A549 (cell line): ENCODE results near the gene TMEM39A. TPM values are rescaled to one million over a fixed set of nuclear protein-coding genes. Genes with fewer than 3 reads are reported as not detected.

Source experiments
- ATAC-seq, 2 experiments: fragments of 200-7000 bp in 1 of 2; fragments of >200 bp in 1 of 2; cut with Nextera tagmentation in 1 of 2; cut with Tn5 transposase in 1 of 2; 3 replicates each; pipeline versions ENCODE4 v1.8.0 to v1.9.1; 2018 to 2020; ENCODE audit warnings: mild to moderate bottlenecking in 1 of 2, moderate library complexity in 1 of 2
- CTCF ChIA-PET: fragments of 300-600 bp; sonication (Branson Sonifier 250); formaldehyde crosslinking; extraction: SDS; loops from one replicate; lab custom pipeline; 2021; ENCODE audit warnings: antibody characterized with exemption, inconsistent platforms; lab: Yijun Ruan, JAX
- POLR2A ChIA-PET: fragments of 350-600 bp; formaldehyde crosslinking; extraction: SDS; loops from one replicate; lab custom pipeline; 2021; ENCODE audit warnings: antibody characterized with exemption, inconsistent platforms; lab: Yijun Ruan, JAX
- DNase-seq, 2 experiments: peaks; one replicate each; pipeline versions ENCODE4 v3.0.0 to v3.0.0-alpha.2; 2011 to 2016; ENCODE audit warnings: low read depth in 1 of 2, low spot score in 1 of 2
- FAIRE-seq: peaks from 2 replicates; lab custom pipeline; 2011; peaks lifted over from hg19 to GRCh38; lab: Jason Lieb, UNC
- H3K27ac ChIP-seq, 2 experiments: fragments of >200 bp; sonication (Bioruptor Twin); formaldehyde crosslinking; 3 replicates each; pipeline ENCODE4 v1.5.1; 2016 to 2017
- H3K4me1 ChIP-seq: fragments of >200 bp; sonication (Bioruptor Twin); formaldehyde crosslinking; 3 replicates; pipeline ENCODE4 v1.6.1; 2016
- H3K4me2 ChIP-seq: fragments of >200 bp; sonication (Bioruptor Twin); formaldehyde crosslinking; 3 replicates; pipeline ENCODE4 v1.6.1; 2016
- H3K4me3 ChIP-seq: fragments of >200 bp; sonication (Bioruptor Twin); formaldehyde crosslinking; 3 replicates; pipeline ENCODE4 v1.5.1; 2016
- H3K9me3 ChIP-seq: fragments of >200 bp; sonication (Bioruptor Twin); formaldehyde crosslinking; 3 replicates; pipeline ENCODE4 v1.6.1; 2016
- CBX2 ChIP-seq: fragments of 200-600 bp; sonication (generic); IDR thresholded peaks from 2 replicates; pipeline ENCODE4 v1.6.1; 2016; ENCODE audit warnings: low read depth, mild to moderate bottlenecking, borderline replicate concordance
- CEBPB ChIP-seq, 2 experiments: fragments of >200 bp in 1 of 2; sonication (Bioruptor Twin) in 1 of 2; formaldehyde crosslinking in 1 of 2; IDR thresholded peaks; 2 replicates each; pipeline ENCODE4 v1.6.1; 2012 to 2016
- CHD2 ChIP-seq: fragments of 150-350 bp; IDR thresholded peaks from 2 replicates; pipeline ENCODE4 v1.6.1; 2014; ENCODE audit warnings: low read length; ENCODE audit not compliant: partially characterized antibody
- CHD4 ChIP-seq: fragments of 200-600 bp; sonication (generic); IDR thresholded peaks from 2 replicates; pipeline ENCODE4 v1.6.1; 2016; ENCODE audit warnings: antibody characterized with exemption, mild to moderate bottlenecking, borderline replicate concordance
- EHF ChIP-seq: fragments of 250-450 bp; sonication (Bioruptor Pico); IDR thresholded peaks from 2 replicates; pipeline ENCODE4 v1.5.0; 2020; ENCODE audit warnings: mild to moderate bottlenecking
- ESRRA ChIP-seq: fragments of 150-350 bp; IDR thresholded peaks from 2 replicates; pipeline ENCODE4 v1.6.1; 2014; ENCODE audit warnings: mild to moderate bottlenecking, low read length, borderline replicate concordance
- GATA3 ChIP-seq: IDR thresholded peaks from 2 replicates; pipeline ENCODE4 v1.6.1; 2012; ENCODE audit warnings: borderline replicate concordance
- HDAC2 ChIP-seq: fragments of 200-600 bp; sonication (generic); IDR thresholded peaks from 2 replicates; pipeline ENCODE4 v1.6.1; 2016
- HEYL ChIP-seq: fragments of 250-450 bp; sonication (Bioruptor Pico); IDR thresholded peaks from 2 replicates; pipeline ENCODE4 v1.8.0; 2021; ENCODE audit warnings: mild to moderate bottlenecking, moderate library complexity
- HOXA7 ChIP-seq: fragments of 250-450 bp; sonication (Bioruptor Pico); IDR thresholded peaks from 2 replicates; pipeline ENCODE4 v1.5.0; 2020; ENCODE audit warnings: mild to moderate bottlenecking, moderate library complexity
- HOXB13 ChIP-seq: fragments of 250-450 bp; sonication (Bioruptor Pico); IDR thresholded peaks from 2 replicates; pipeline ENCODE4 v1.5.0; 2020; ENCODE audit warnings: low read depth, mild to moderate bottlenecking, moderate library complexity
- JUN ChIP-seq, 2 experiments: fragments of >200 bp; sonication (Bioruptor Twin); formaldehyde crosslinking; IDR thresholded peaks; 2 replicates in 1 of 2; 3 replicates in 1 of 2; pipeline ENCODE4 v1.6.1; 2016 to 2017
- KDM1A ChIP-seq: fragments of 200-600 bp; sonication (generic); IDR thresholded peaks from 2 replicates; pipeline ENCODE4 v1.6.1; 2016; ENCODE audit warnings: low read depth, mild to moderate bottlenecking
- KDM5A ChIP-seq: fragments of 200-600 bp; sonication (generic); IDR thresholded peaks from 2 replicates; pipeline ENCODE4 v1.6.1; 2016; ENCODE audit warnings: antibody characterized with exemption, mild to moderate bottlenecking
- MAFK ChIP-seq: fragments of 450-650 bp; IDR thresholded peaks from 2 replicates; pipeline ENCODE4 v1.6.1; 2014; ENCODE audit not compliant: partially characterized antibody
- MAX ChIP-seq: IDR thresholded peaks from 2 replicates; pipeline ENCODE4 v1.6.1; 2012
- NFE2L2 ChIP-seq: fragments of 150-350 bp; conservative IDR thresholded peaks from 2 replicates; pipeline ENCODE4 v1.6.1; 2014; ENCODE audit warnings: low read length
- NPAS2 ChIP-seq: fragments of 250-450 bp; sonication (Bioruptor Pico); IDR thresholded peaks from 2 replicates; pipeline ENCODE4 v1.8.0; 2022; ENCODE audit warnings: mild to moderate bottlenecking, moderate library complexity, borderline replicate concordance
- NR3C1 ChIP-seq: fragments of >200 bp; sonication (Bioruptor Twin); formaldehyde crosslinking; IDR thresholded peaks from 3 replicates; pipeline ENCODE4 v1.6.1; 2017
- POLR2A ChIP-seq: IDR thresholded peaks from 2 replicates; pipeline ENCODE4 v1.6.1; 2012; ENCODE audit warnings: mild to moderate bottlenecking, low read length
- RARB ChIP-seq: fragments of 250-450 bp; sonication (Bioruptor Pico); IDR thresholded peaks from 2 replicates; pipeline ENCODE4 v1.8.0; 2021; ENCODE audit warnings: mild to moderate bottlenecking, moderate library complexity
- RFX5 ChIP-seq: fragments of 450-650 bp; IDR thresholded peaks from 2 replicates; pipeline ENCODE4 v1.7.1; 2014; ENCODE audit warnings: antibody characterized with exemption, mild to moderate bottlenecking, moderate library complexity
- SMC3 ChIP-seq: fragments of >200 bp; sonication (Bioruptor Twin); formaldehyde crosslinking; IDR thresholded peaks from 3 replicates; pipeline ENCODE4 v1.6.1; 2018; ENCODE audit warnings: inconsistent platforms
- TFCP2L1 ChIP-seq: fragments of 250-450 bp; sonication (Bioruptor Pico); IDR thresholded peaks from 2 replicates; pipeline ENCODE4 v1.5.0; 2021; ENCODE audit warnings: mild to moderate bottlenecking
- WGBS: methylation state at CpG from one replicate; pipeline ENCODE4 v1.1.6; 2017; ENCODE audit errors: missing lambda C conversion rate; 5-methylcytosine and 5-hydroxymethylcytosine counted together
- polyA plus RNA-seq, 4 experiments: library from polyadenylated mRNA; depleted of rRNA in 3 of 4; stranded (reverse); fragments of >200 nt; fragmentation: RNase III in 1 of 4; extraction: RNeasy Plus Mini Kit Qiagen cat#74134 plus additional on column Dnase treatment in 1 of 4; gene quantifications; 2 replicates in 3 of 4; 3 replicates in 1 of 4; pipeline ENCODE4 v1.2.3, GENCODE V29; 2011 to 2017
- TF ChIP-seq, protein P1 (sequence below): IDR thresholded peaks from 2 replicates; pipeline ENCODE4 v1.6.1; 2012
- TF ChIP-seq, protein P2 (sequence below): fragments of 150-350 bp; IDR thresholded peaks from 2 replicates; pipeline ENCODE4 v1.6.1; 2014; ENCODE audit warnings: low read depth, mild to moderate bottlenecking, low read length
- TF ChIP-seq, protein P3 (sequence below): fragments of 250-450 bp; sonication (Bioruptor Pico); IDR thresholded peaks from 2 replicates; pipeline ENCODE4 v1.5.0; 2020; ENCODE audit warnings: low read depth, mild to moderate bottlenecking, moderate library complexity

TMEM39A gene
- polyA plus RNA-seq, 2 of the 4 experiments (the other 2 are of a cell fraction) = 16.9 to 21.9 TPM

DNA sequence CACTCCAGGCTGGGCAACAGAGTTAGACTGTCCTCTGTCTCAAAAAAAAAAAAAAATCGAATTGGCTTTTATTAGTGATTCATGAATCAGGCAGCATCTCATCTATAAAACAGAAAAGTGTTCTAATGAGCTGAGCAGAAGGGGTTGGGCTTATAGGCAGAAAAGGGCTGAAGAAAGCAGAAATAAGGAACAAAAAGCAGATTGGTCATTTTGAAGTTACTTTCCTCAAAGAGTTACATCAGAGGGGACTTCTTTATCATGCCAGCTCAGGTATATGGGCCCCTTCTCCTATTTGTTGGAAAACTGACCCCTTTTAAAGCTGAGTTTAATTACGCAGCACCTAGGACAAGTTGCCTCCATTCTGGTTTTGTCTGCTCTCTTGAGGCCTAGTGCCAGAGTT, 4.6 kb upstream of the TMEM39A start:
- Histone ChIP-seq H3K27ac (peak overlapping the region; percentile 90 to 96), H3K4me2 (peak overlapping the region; percentile 81), H3K4me1 (peaks cover 13% of the 10 kb centered on the region), H3K4me3 (peak overlapping the region; percentile 76; the same call in 2 of the 3 replicates), H3K9me3 (no peaks in the 10 kb centered on the region)
- ChIA-PET POLR2A (interaction anchor here (4.4 kb wide), 1 partner anchor 30 kb away, joined by 22 read pairs; the partner anchor contains the start of gene TIMMDC1), CTCF (interaction anchor here (1.4 kb wide), 1 partner anchor 213 kb away, joined by 7 read pairs; no protein-coding TSS in a partner anchor)
- WGBS = 65% methylated on average over 2 of the region's 2 CpGs
- FAIRE-seq (no peak), DNase-seq (no peak), ATAC-seq (no peak)
- TF ChIP-seq, protein P1, sequence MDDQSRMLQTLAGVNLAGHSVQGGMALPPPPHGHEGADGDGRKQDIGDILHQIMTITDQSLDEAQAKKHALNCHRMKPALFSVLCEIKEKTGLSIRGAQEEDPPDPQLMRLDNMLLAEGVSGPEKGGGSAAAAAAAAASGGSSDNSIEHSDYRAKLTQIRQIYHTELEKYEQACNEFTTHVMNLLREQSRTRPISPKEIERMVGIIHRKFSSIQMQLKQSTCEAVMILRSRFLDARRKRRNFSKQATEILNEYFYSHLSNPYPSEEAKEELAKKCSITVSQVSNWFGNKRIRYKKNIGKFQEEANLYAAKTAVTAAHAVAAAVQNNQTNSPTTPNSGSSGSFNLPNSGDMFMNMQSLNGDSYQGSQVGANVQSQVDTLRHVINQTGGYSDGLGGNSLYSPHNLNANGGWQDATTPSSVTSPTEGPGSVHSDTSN = no peak
- no peak for TF ChIP-seq HOXA7 (CRISPR knock-in tag)
- no peak for TF ChIP-seq RFX5

DNA sequence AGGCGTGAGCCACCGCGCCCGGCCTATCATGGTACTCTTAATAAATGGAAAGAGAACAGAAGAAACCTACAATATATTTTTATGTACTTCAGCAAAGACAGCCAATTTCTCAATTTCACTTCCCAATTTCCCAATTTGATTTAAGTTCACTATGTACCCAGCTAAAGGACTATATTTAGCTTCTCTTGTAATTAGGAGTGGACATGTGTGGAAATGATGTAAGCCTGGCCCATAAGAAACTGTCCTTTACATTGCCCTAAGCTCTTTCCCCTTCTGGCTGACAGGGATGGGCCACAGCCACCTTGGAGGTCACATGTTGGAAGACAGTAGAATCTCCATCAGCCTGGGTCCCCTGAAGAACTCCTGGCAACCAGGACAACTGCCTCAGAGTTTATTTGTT, 6.2 kb downstream of the TMEM39A start:
- no peak overlapping the region for H3K27ac ChIP-seq
- CTCF ChIA-PET = interaction anchor here (0.7 kb wide), 1 partner anchor 35 kb away, joined by 3 read pairs; no protein-coding TSS in a partner anchor
- no peaks in the 10 kb centered on the region for H3K9me3 ChIP-seq
- no peak overlapping the region for H3K4me3 ChIP-seq
- 79% methylated on average over 4 of the region's 4 CpGs for whole genome bisulfite sequencing
- no peak for FAIRE-seq
- ATAC-seq = no peak
- POLR2A ChIA-PET = no interaction called here
- H3K4me1 ChIP-seq = peaks cover 8% of the 10 kb centered on the region; the same call in 1 of the 3 replicates
- TF ChIP-seq, protein P2, sequence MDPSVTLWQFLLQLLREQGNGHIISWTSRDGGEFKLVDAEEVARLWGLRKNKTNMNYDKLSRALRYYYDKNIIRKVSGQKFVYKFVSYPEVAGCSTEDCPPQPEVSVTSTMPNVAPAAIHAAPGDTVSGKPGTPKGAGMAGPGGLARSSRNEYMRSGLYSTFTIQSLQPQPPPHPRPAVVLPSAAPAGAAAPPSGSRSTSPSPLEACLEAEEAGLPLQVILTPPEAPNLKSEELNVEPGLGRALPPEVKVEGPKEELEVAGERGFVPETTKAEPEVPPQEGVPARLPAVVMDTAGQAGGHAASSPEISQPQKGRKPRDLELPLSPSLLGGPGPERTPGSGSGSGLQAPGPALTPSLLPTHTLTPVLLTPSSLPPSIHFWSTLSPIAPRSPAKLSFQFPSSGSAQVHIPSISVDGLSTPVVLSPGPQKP = no peak
- TF ChIP-seq HOXB13 (CRISPR knock-in tag) (no peak), SMC3 (no peak), KDM1A (no peak), CHD4 (no peak), CBX2 (no peak), NFE2L2 (no peak), RARB (CRISPR knock-in tag) (no peak), NR3C1 (no peak), NPAS2 (CRISPR knock-in tag) (no peak), TFCP2L1 (CRISPR knock-in tag) (no peak), MAFK (no peak), HEYL (no peak), EHF (CRISPR knock-in tag) (no peak), MAX (no peak), ESRRA (no peak), GATA3 (no peak)
- TF ChIP-seq, protein P1 = no peak
- DNase-seq = no peak
- no peak overlapping the region for H3K4me2 ChIP-seq

DNA sequence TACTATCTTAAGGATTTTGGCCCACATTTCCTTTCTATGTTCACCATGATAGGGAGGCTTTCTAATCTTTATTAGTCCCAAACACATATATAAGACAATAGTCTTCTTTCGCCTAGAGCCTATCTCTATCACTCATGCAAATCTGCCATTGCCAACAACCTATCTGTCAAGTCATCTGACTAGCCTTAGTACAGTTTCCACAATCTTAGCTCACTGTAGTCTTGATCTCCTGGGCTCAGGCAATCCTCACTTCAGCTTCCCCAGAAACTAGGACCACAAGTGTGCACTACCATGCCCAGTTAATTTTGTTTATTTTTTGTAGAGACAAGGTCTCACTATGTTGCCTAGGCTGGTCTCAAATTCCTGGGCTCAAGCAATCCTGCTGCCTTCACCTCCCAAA, 6.9 kb downstream of the TMEM39A start:
- 87% methylated on average over 1 of the region's 1 CpG for WGBS
- no peak overlapping the region for H3K27ac ChIP-seq
- no peak for TF ChIP-seq POLR2A
- TF ChIP-seq KDM5A = no peak
- no peak for TF ChIP-seq JUN (IDR thresholded peaks at IDR 0.05)
- TF ChIP-seq CEBPB (IDR thresholded peaks at IDR 0.05) = no peak
- no peak for TF ChIP-seq HDAC2
- no peak for TF ChIP-seq CHD2
- TF ChIP-seq, protein P3, sequence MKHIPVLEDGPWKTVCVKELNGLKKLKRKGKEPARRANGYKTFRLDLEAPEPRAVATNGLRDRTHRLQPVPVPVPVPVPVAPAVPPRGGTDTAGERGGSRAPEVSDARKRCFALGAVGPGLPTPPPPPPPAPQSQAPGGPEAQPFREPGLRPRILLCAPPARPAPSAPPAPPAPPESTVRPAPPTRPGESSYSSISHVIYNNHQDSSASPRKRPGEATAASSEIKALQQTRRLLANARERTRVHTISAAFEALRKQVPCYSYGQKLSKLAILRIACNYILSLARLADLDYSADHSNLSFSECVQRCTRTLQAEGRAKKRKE (CRISPR knock-in tag) = no peak
- TF ChIP-seq, all 56 proteins: peak for 0
- peaks cover under 1% of the 10 kb centered on the region; the same call in 1 of the 3 replicates for H3K4me1 ChIP-seq
- no peaks in the 10 kb centered on the region for H3K9me3 ChIP-seq
- no peak overlapping the region for H3K4me2 ChIP-seq
- no peak for ATAC-seq
- DNase-seq = no peak
- POLR2A ChIA-PET = no interaction called here
- CTCF ChIA-PET = no interaction called here
- no peak overlapping the region for H3K4me3 ChIP-seq
- FAIRE-seq = no peak
